Stimulated activated naive CD8-positive, alpha-beta T cell treated with anti-CD3 and anti-CD28 coated beads, Interleukin-15, Interleukin-2, amounts not matched to agents 100 U/mL and 50 U/mL, for 24 hours (primary cell): ENCODE data around the gene TEX54.
"Not testable (repeated sequence)": the region's sequence is repeated elsewhere in the genome, so short reads cannot be mapped to it uniquely, and the experiment has no call there.

ENCODE experiments used
- ATAC-seq: fragments of 150-1000 bp; cut with Tn5 transposase; one replicate; pipeline ENCODE4 v1.10.0; 2021
- DNase-seq: peaks from one replicate; pipeline ENCODE4 v3.0.0; 2021

Gene TEX54

DNA sequence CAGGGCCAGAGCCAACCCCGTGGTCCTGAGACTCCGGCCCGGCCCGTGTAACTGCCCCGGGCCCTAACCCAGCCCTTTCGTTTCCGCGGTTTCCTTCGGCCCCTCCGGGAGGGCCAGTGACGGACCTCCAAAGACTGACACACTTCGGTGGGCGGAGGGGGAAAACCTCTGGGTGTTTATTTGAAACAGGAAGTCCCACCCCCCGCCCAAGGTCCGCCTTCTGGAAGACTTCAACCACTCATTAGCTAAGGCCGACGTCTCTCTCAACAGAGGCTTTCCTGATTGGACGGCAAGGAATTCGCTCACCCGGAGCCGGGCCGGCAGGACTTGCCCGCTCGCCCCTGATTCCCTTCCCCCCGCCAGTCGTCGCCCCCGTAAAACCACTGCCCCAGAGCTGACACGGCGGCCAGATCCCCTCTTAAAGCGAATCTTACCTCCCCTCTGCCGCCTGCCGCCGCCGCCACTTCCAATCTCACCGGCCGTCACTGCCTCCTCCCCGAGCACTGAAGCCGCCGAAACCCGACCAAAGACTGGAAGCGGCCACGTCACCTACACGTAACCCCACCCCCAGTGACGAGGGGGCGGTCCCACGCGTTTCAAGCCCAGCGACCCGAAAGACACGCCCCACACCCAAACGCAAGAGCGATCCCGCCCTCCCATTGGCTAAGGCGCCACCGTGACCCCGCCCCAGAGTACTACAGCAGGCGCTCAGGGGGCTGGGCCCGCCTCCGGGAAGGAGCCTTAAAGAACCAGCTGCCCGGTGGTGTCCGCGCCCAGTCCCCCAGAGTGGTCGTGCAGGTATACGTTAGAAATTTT is 913 bp downstream of the TEX54 start, which contains the start of gene STX5:
STX5 (minus strand) TSS at position 532 of the 816 bp plus-strand sequence. CDS start 808 bp downstream, outside the sequence.
- ATAC-seq (peak; percentile 92), DNase-seq (peak; percentile 100)

DNA sequence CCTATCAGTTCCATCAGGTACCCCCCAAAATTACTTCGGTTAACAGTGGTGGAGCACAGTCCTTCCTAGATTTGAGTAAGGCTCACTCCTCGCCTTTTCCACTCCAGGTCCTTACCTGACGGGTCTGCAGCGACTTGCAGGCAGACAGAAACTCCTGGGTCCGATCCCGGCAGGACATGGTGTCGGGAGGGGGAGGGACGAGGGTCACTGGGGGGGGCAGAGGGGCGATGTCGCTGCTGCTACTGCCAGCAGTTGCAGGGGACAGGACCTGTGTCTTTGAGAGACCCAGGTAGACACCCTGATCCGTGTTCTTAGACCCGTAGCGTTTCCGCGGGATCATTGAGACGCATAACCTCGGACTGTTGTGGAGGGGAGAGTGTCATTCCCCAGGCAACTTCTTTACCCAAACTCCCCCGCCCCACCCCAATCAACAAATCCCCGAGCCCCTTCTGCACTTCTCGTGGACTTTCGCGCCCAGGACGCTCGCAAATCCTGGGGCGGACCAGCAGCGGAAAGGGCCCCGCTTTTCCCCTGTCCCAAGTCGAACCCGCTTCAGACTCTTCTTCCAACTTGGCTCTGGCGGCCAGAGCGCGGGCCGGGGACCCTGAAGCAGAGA is 1.6 kb downstream of the TEX54 start:
- no peak for ATAC-seq
- no peak for DNase-seq

DNA sequence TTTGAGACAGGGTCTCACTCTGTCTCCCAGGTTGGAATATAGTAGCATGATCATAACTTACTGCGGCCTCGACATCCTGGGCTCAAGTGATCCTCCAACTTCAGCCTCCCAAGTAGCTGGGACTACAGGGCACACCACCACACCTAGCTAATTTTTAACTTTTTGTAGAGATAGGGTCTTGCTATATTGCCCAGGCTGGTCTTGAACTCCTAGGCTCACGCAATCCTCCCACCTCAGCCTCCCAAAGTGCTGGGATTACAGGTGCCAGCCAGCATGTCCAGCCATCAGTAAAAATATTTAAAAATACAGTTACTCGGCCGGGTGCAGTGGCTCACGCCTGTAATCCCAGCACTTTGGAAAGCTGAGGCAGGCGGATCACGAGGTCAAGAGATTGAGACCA is 4.5 kb downstream of the TEX54 start:
- ATAC-seq, DNase-seq: not testable (repeated sequence)

DNA sequence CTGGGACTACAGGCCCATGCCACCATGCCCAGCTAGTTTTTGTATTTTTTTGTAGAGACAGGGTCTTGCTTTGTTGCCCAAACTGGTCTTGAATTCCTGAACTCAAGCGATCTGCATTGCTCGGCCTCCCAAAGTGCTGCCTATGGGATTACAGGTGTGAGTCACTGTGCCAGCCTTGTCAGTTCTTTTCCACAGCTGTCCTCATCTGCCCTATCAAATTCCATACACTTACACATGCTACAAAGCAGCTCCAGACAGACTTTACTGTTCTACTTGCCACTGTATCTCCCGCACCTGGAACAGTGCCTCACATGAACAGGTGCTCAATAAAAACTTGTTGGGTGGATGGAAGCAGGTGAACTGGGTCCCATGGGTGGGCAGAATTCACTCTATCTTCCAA is 9.0 kb downstream of the TEX54 start:
- DNase-seq (no peak), ATAC-seq (no peak)

DNA sequence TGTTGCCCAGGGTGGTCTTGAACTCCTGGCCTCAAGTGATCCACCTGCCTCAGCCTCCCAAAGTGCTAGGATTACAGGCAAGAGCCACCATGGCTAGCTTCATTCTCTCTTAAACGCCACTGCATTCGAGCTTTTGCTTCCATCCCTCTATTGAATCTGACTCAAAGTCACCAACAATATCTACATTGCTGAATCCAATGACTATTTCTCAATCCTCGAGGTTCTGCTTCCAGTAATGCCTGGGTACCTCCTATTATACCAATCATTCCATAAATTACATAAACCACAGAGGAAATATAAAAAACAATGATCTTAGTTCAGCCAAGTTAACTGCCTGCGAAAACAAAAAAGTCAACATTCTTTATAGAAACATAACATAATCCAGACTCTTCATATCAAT is 15.5 kb downstream of the TEX54 start:
- no peak for ATAC-seq
- DNase-seq = no peak

DNA sequence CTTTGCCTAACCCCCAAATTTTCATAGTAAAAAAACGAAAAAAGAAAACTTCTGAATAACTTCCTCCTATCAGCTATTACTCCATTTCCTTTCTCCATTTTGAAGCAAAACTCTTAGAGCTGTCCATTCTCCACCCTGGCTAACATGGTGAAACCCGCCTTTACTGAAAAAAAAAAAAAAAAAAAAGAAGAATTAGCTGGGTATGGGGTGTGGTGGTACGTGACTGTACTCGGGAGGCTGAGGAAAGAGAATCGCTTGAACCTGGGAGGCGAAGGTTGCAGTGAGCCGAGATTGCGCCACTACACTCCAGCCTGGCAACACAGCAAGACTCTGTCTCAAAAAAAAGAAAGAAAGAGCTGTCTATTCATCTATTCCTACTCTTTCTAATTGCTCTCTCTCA is 16.1 kb downstream of the TEX54 start:
- DNase-seq = no peak
- no peak for ATAC-seq

DNA sequence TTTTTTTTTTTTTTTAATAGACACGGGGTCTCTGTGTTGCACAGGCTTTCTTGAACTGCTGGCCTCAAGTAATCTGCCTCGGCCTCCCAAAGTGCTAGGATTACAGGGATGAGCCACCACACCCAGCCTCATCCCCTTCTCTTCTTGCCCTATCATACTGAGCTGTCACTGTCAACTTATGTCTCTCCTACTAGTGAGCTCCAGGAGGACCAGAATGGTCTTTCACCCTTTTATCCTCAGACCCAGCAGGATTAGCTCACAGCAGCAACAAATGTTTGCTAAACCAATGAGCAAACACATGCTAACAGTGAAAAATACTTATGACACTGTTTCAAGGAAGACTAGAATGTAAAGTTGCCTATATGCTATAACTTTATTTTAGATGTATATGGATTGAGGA is 21.0 kb downstream of the TEX54 start:
- DNase-seq (no peak), ATAC-seq (no peak)

DNA sequence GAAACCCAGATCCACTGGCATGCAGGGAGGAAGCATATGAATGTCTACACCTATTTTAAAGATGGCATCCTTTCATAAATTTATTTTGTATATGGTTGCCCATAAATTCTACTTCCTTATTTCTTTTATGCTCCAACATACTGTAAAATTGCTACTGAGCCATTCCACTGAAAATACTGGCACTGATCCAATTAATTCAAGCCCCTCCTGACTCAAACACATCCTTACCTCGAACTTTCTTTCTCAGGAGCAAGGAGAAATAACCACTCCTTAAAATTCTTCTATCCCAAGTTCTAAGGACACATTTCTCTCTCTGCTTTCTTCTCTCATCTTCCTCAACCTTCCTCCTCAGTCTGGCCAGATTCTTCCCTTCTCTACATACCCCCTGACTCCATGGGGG is 21.9 kb downstream of the TEX54 start:
- ATAC-seq = no peak
- DNase-seq = no peak

DNA sequence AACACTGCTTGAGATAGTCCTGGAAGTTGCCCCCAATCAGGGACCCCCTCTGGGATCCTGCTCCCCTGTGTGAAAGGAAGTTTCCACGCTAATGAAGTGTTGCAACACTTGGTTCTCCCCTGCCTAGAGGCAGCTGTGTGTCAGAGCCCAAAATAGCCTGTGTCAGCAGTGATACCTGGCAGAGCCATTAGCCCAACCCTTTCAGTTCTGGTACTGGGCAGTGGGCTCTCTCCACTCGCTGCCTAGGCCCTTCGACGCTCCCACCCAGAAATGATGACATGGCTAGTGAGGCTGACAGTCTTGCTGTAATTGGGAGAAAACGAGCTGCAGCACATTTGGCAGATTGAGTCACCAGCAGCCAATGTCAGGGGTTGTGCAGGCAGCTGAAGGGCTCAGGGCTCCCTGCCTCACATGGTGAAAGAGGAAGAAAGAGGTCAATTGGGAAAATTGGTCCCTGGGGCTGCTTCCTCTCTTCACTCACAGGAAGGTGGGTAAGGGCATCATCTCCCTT is 26.0 kb downstream of the TEX54 start:
- ATAC-seq (no peak), DNase-seq (no peak)

DNA sequence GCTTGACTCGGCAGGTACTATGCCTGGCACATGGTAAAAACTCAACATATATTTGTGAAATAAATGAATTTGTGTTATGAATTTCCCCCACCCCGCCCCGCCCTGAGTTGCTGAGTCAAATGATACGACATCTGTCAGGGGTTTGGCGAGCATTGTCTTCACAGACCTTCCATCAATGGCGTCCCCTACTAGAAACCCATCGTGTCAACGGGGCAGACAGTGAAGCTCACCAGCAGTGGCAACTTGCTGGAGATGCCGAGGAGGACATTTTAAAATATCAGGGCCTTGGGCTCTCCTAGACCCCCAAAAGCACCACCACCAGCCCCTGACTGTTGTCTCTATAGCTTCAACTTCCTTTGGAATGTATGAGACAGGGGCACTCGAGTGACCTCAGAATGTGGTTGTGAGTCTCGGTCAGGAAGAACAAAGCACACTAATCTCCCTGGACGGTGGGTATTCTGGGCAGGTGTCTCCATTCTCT is 26.6 kb downstream of the TEX54 start:
- DNase-seq = peak; percentile 33
- ATAC-seq = peak; percentile 38

DNA sequence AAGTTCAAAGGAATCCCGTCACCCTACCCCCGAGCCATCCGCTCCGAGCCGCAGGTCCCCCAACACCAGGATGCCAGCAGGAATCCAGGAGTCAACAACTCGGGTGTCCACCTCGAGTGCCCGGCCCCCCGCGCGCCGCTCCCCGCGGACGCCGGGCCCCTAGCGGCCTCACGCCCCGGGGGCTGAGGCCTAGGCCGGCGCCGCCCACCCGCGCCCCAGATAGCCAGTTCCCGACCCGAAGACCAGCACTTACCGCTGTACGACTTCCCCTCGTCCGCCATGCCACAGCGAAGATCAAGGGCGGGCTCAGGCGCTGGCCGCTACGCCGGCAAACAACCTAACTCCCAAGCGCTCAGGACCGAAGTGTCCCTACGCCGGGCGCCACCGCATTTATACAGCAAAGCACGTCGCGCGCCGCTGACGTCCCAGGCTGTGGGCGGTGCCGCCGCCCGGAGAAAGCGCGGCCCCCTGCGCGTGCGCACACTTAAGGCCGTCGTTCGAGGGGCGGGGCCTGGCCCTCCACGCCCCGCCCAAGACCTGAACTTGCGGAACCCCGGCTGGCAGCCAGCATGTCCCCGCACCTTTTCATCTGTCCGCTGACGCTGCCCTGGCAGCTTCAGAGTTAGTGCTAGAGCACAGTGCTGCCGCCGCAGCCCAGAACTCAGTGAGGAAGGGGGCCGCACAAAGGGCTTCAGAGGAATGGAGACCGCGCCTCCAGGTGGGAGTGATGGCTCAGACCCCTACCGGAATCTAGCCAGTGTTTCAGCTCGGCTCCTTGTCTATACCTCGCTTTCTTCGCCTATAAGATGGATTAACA is 27.4 kb downstream of the TEX54 start, which contains the start of gene NXF1:
NXF1 (minus strand) TSS at position 365 of the 817 bp plus-strand sequence; CDS start at position 281, 84 bp downstream.
- ATAC-seq = peak; percentile 79
- peak; percentile 98 for DNase-seq

DNA sequence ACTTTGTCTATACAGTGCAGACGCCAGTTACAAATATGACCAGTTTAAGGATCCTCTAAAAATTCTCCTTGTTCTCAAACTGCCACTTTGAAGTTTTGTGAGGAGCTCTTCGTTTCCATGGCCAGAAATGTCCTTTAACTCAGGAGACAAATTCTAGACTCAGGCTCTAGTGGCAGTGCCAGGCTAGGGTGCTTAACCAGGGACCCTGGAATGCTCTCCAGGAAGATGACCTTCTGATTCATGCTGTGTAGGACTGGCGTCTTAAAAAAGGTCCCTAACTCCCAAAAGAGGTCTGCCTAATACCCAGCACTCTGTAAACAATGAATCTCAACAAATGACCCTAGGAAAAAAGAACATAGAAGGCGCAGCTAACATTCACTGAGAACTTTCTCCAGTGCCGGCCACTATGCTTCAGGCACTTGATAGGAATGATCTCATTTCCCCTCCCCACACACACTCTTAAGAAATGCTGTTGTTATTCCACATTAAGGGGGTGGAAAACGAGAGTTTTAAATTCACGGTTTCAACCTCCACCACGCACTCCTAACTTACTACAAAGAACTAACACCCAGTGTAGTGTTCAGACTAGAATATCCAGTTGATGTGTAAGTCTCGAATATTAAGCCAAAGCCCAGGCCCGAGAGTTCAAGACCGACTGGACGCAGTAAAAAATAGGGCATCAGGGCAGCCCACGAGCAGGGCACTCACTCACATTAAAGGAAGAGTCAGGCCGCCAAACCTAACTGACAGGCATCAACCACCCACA is 28.1 kb downstream of the TEX54 start:
- DNase-seq (no peak), ATAC-seq (peak; percentile 30)

DNA sequence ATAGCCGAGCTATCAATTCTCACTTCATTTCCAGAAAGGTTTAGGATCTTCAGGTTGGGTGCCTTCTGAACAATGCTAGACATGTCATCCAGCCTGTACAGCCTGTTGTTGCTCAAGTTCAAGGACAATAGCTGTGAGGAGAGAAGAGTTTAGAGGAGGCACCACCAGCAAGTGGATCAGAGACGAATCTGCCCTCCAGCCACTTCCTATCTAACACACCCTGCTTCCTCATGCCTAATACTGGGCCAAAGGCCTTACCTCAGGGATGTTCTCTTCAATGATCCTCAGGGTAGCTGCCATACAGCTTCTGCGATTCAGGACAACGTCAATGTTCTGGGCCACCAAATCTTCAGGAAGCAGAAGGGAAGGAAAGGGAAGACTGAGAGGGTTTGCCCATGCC is 31.6 kb downstream of the TEX54 start:
- ATAC-seq (no peak), DNase-seq (no peak)

DNA sequence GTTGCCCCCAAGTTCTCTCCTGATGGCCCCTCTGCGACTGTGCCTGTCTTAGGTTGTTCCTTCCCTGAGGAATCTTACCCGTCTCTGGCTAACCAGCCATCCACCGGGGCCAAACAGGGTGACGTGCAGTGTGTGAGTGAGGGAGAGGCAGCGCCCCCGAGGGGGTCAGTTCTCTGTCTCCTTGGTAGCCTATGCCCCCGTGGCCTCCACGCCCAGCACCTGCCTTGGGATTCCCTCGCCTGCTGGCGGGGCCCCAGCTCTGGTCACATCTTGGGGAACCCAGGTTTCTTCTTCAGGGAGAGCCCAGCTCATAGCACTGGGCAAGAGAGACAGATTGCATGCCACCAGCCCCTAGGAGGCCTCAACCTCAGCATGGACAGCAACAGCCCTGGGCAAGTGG is 33.2 kb downstream of the TEX54 start:
- peak; percentile 6 for ATAC-seq

DNA sequence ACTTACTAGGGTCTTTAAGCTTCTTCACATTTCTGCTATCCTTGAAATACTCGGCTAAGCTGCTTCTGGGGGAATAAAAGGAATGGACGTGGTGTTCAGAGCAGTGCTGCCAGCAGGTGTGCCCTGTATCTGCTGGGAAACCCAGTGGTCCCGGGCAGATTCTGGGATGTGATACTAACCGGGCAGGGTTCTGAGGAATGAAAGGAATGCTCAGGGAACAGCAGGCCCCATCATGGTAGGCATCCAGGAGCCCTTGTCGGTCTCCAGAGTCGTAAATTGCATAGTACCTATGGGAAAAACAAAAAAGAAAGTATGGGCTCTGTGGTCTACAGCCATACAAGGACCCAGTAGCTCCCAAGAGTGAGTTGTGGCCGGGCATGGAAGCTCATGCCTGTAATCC is 36.4 kb downstream of the TEX54 start:
- ATAC-seq = no peak
- DNase-seq = no peak

More for the DNA sequence above, 33.2 kb downstream of the TEX54 start:
- DNase-seq = no peak

DNA sequence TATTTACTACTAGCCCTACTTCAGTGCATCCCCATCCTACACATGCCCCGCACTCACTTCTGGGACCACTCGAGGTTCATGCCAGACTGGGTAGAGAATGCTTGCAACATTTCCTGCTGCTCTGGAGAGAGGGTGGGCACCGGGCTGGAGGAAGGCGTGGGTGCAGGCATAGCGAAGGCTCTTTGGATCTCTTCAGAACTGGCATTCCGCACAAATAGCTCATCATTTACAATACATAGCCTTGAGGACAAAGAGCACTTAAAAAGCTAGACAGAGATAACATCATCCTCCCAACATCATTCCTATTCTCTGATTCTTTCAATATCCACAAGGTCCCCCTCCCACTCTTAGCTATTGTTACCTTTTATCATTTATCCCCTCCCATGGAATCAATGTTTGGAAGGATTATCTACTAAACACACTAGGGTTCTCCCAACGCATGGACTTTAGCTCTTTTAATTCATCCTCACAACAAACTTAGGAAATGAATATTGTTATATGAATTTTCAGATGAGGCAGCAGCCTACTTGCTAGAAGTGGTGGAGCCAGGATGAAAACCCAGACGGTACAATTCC is 38.4 kb downstream of the TEX54 start:
- no peak for DNase-seq
- no peak for ATAC-seq

DNA sequence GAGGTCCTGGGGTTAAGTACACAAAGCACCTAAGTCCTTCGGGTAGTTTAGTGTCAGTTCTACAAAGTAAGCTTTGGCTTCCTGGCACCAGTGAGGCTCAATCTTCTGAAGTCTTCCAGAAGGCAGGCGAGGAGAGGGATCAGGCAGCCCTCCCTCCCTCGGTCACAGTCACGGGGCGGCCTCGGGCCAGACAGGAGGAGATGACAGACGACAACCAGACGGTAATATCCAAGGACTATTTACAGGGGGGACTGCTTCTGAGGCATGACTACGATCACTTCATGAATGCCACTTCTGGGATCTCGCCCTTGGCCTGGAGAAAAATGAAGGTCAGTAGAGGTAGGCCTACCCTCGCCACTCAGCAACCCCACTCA is 40.5 kb downstream of the TEX54 start:
- no peak for ATAC-seq
- peak; percentile 27 for DNase-seq

DNA sequence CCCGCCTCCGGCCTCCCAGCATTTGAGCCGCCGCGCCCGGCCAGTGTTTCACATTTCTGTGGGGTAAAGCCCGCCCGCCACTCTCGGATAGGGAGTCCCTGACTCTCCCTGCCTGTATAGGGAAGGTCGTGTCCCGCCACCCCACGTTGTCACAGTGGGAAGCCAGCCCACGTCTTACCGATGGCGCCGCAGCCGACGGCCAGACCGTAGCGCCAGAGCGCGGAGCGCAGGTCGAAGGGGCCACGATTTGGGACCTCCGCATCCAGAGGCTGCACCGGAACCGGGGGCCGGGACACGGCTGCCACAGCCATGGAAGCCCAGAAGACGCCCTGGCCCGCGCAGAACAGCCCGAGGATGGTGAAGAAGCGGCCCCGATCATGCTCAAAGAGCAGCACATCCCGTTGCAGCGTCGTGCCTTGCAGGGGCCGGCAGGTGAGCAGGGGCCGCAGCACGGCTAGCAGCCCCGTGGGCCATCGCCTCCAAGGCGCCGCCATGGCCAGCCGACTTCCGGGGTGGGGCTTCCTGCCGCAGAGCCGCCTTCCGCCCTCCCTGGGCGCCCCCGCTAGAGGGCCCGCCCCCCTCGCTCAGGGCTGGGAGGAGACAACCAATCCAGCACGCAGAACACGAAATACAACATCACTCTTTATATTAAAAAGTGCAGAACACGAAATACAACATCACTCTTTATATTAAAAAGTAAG is 41.0 kb downstream of the TEX54 start, which contains the start of gene TMEM223:
TMEM223 (minus strand) TSS at position 506 of the 701 bp plus-strand sequence; CDS start at position 494, 12 bp downstream.
- peak; percentile 95 for DNase-seq

DNA sequence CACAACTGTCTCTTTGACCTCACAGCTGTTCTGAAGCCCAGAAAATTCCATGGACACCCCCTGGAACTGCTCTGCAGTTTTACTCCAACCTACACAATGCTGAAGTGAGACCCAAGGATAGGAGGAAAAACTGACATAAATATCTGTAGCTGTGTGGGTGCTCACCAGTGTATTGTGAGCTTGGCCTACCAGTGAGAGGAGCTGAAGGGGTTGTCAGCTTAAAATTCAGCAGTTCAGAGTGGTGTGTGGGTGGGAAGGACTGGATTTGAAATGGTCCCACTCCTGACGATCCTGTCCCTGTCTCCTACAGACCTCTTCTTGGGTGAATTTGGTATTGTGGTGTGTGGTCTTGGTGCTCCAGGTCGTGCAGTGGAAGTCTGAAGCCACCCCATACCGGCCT is 43.1 kb downstream of the TEX54 start:
- no peak for ATAC-seq
- no peak for DNase-seq

More for the DNA sequence above, 41.0 kb downstream of the TEX54 start, which contains the start of gene TMEM223:
- ATAC-seq = peak; percentile 87

DNA sequence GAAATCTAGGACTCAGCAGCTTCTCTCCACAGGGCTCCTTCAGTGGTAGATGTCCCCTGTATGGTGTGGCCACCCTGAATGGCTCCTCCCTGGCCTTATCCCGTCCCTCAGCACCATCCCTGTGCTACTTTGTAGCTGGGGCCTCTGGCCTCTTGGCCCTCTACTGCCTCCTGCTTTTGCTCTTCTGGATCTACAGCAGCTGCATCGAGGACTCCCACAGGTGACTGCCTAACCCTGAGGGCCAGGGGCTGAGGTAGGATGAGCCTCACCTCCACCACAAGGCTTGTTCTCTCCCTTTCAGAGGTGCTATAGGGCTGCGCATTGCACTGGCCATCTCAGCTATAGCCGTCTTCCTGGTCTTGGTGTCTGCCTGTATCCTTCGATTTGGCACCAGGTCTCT is 43.6 kb downstream of the TEX54 start:
- ATAC-seq (no peak), DNase-seq (no peak)
